PFSK-1 (cell line): ENCODE data around the gene LEP.

Experiments
- FOXP2 ChIP-seq: optimal IDR thresholded peaks from 2 replicates; pipeline ENCODE3; 2011; ENCODE audit warnings: borderline replicate concordance, control low read depth, inconsistent platforms; ENCODE audit not compliant: insufficient read depth; ENCODE audit errors: extremely low read length, extremely low read depth
- POLR2AphosphoS5 ChIP-seq: IDR thresholded peaks from 2 replicates; pipeline ENCODE4 v1.6.1; 2012; ENCODE audit warnings: low read depth, mild to moderate bottlenecking, control low read depth, low read length, moderate library complexity
- SIN3A ChIP-seq: IDR thresholded peaks from 2 replicates; pipeline ENCODE4 v1.6.1; 2012; ENCODE audit warnings: mild to moderate bottlenecking, low read length, moderate library complexity, borderline replicate concordance; ENCODE audit not compliant: insufficient read depth
- TAF1 ChIP-seq: IDR thresholded peaks from 2 replicates; pipeline ENCODE4 v1.6.1; 2012; ENCODE audit warnings: low read length, control low read depth, borderline replicate concordance; ENCODE audit not compliant: insufficient read depth
- TF ChIP-seq, protein P1 (sequence below), 2 experiments: IDR thresholded peaks; 2 replicates each; pipeline versions ENCODE4 v1.6.1 to v1.8.0; 2011 to 2012; ENCODE audit warnings: low read depth in 2 of 2, low read length in 2 of 2, control low read depth in 1 of 2, inconsistent platforms in 1 of 2, mild to moderate bottlenecking in 1 of 2, moderate library complexity in 1 of 2; ENCODE audit not compliant: insufficient read depth in 1 of 2

DNA sequence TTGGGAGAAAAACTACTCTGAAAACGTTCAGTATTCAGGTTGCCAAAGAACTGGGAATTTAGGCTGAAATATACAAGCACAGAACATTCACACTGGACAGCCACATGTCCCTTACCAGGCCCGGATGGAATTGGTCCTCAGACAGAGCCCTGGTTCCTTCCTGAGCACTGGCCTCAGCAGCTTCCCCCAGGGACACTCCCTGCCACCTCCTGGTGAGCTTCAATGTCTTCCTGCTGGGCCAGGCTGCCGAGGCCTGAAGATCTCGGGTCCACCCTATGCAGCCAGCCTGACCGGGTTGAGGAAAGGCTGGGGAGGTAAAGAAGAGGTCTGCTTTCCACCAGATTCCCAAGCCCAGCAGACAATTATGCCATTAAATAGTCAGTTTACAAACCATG lies 24.8 kb downstream of the LEP start:
- TF ChIP-seq POLR2AphosphoS5: no peak
- TF ChIP-seq, protein P1, sequence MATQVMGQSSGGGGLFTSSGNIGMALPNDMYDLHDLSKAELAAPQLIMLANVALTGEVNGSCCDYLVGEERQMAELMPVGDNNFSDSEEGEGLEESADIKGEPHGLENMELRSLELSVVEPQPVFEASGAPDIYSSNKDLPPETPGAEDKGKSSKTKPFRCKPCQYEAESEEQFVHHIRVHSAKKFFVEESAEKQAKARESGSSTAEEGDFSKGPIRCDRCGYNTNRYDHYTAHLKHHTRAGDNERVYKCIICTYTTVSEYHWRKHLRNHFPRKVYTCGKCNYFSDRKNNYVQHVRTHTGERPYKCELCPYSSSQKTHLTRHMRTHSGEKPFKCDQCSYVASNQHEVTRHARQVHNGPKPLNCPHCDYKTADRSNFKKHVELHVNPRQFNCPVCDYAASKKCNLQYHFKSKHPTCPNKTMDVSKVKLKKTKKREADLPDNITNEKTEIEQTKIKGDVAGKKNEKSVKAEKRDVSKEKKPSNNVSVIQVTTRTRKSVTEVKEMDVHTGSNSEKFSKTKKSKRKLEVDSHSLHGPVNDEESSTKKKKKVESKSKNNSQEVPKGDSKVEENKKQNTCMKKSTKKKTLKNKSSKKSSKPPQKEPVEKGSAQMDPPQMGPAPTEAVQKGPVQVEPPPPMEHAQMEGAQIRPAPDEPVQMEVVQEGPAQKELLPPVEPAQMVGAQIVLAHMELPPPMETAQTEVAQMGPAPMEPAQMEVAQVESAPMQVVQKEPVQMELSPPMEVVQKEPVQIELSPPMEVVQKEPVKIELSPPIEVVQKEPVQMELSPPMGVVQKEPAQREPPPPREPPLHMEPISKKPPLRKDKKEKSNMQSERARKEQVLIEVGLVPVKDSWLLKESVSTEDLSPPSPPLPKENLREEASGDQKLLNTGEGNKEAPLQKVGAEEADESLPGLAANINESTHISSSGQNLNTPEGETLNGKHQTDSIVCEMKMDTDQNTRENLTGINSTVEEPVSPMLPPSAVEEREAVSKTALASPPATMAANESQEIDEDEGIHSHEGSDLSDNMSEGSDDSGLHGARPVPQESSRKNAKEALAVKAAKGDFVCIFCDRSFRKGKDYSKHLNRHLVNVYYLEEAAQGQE (IDR thresholded peaks at IDR 0.05; ENCODE audit: insufficient read depth in 1 of 2, low read depth in 2 of 2, low read length in 2 of 2): no peak
- TF ChIP-seq SIN3A: no peak
- no peak for TF ChIP-seq TAF1
- TF ChIP-seq FOXP2: no peak
